GM19468 (cell line): ENCODE results near the gene CPNE5.

Experiments
- ATAC-seq: cut with Tn5 transposase; IDR thresholded peaks from one replicate; pipeline ENCODE4 v1.9.1; 2021; ENCODE audit warnings: mild to moderate bottlenecking, moderate library complexity, moderate number of reproducible peaks; ENCODE audit not compliant: unreplicated experiment; ENCODE audit errors: extremely low read depth

Gene CPNE5

DNA sequence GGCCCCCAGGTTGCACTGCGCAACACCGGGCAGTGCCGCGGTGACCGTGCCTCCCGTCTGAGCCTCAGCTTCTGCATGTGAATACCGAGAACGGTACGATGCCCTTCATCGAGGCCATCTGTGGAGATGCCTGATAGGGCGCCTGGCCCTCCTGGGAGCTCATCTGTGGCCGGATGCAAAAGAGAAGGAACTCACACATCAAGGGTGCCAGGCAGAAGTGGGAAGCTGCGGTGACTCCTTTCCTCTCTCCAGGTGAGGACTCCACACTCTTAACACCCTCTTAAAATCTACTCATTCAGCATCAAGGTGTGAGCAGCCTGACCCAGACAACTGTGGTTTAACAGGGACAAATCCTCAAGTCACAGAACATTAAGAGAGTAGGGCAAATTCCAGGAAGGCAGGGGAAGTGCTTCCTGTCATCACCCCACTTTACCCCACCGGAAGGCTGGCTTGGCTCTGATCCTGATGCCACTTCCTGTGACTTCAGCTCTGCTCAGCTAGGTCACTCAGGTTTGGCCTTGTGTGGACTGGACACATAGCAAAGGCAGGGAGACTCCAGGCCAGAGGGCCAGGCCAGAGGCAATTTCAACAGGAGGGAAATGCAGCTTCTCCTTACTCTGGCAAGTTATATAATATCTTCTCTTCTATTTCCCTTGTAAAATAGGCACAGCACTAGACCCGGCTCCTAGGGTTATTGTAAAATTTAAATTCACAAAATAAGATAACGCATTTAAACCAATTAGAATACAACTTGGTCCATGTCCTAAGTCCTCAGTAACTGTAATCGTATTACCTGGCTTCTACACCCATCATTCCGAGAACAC lies 69.4 kb downstream of the CPNE5 start:
- no peak for ATAC-seq

DNA sequence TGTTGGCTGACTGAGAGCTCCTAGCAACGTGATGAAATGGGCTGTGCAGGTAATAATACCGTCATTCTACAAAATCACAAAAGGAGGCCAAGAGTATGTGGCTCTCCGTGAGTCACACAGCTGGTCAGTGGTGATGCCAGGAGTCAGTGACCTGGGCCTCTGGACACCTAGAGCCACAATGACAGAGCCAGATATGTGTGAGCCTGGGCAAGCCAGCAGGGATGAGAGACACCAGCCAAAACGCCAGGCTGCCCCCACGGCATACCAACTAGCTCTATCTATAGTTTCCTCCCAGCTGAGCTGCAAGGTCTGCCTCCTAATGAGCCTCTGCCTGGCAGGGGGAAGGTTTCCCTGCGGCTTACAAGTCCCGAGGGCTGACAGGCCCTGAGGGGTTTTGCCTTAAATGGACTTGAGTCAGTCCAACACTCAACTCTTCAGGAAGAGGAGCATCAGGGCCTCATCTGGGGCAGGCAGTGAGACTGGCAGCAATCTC lies 70.0 kb downstream of the CPNE5 start:
- ATAC-seq: no peak

DNA sequence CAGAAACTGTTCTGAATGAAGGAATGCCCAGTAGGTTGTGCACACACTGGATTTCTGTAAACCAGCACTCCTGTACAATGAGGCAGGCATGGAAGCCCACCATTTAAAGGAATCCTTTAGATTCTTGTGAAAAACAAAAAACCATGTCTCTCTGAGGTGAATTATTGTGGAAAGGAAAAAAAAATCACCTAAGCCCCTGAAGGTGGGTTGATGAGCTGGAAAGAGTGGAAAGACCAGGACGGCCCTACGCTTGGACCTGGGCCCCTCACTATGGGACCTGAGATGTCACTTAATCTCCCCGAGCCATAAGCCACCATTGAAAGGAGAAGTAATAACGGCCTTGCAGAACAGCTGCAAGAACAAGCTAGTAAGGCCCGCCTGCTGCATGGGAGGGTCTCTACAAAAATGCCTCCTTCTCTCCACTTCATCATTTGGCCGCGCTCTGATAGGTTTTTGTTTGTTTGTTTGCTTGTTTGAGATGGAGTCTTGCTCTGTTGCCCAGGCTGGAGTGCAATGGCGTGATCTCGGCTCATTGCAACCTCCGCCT lies 72.8 kb downstream of the CPNE5 start:
- no peak for ATAC-seq

DNA sequence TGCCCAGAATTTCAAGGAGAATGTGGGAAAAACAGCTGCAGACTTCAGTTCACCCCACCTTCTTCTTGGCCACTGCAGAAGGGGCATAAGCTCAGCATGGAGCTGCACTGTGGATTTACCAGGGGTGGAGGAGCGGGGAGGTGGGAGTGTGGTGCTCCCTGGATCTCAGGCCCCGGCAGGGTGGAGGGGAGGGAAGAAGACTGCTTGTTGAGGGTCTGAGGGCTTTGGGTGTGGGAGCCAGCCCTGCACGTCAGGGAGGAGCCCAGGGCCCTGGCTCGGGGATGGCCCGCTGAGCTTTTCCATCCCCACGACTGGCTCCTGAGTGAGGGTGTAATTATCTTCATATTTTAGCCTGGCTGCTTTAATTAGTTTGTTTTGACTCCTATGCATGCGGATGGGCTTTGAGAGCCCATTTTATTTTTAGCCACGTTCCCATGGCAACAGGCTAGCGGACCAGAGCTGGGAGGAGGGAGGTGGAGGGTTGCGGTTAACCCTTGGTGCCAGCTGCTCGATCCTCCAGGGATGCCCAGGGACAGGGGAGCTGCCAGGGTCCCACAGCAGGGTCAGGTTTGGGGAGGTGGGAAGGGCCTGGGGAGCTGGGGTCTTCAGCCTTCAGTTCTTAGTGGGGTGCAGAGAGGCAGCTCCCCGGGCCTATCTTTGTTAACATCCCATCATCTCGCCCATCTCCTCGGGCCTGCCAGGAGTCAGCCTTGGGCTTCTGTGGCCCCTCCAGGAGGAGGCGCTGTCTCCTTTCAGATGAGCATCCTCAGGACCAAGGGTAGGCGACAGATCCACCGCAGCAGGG lies 73.4 kb downstream of the CPNE5 start:
- no peak for ATAC-seq

DNA sequence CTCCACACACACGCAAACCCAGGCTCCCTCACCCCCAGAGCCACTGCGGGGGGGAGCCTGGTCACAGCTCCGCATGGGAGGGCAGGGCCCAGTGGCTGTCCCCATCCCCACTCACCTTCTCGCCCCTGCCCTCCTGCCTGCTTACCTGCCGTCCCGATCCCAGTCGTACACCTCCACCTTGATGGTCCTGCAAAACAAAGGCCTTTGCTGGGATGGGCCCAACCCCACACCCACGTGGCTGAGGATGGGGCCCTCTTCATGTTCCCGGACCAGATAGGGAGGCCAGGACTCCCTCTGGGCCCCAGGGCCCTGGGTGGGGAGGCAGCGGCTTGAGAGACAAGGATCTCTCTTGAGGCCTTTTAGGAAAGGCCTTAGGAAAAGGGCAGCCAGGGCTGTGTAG lies 74.1 kb downstream of the CPNE5 start:
- ATAC-seq: no peak

DNA sequence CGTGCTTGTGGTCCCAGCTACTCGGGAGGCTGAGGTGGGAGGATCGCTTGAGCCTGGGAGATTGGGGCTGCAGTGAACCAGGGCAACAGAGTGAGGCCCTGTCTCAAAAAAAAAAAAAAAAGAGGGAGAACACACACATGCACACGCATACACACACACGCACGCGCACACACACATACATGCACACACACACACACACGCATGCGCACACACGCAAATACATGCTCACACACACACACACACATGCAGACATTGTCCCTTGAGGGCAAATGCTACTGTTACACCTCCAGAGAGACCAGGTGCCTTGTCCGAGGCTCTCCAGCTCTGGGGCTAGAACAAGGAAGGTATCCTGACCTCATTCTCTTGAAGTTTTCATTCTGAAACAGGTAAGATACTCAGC lies 77.1 kb downstream of the CPNE5 start:
- no peak for ATAC-seq

DNA sequence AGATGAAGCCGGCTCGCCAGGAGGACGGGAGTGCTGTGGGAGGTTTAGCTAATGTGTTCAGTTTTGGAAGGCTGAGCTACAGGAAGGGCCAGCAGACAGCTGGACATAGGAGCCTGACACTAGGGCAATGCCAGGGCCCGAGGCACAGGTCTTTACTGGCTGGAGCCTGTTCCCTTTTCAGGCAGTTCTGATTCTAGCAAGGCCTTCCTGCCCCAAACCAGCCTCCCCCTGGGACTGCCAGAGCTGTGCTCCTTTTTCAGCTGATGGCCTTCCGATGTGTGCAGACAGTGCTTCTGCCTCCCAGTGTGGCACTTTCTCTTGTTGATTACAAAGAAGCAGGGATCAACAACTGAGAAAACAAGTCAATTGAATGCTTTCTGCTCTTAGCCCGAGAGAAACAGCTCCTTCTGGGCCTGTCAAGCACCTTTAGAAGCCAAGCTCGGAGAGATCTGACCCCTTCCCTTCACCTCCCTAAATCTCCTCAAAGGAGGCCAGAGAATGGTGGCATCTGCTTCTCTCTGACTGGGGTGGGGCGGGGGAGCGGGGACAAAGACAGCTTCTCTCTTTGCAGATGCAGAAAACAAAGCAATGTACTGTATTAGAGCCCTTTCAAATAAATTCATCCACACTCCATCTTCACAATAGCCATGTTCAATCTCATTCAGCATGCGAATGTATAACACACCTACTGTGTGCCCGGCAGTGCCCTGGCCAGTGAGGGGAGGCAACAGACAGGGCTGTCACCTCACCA lies 78.4 kb downstream of the CPNE5 start:
- ATAC-seq: no peak

DNA sequence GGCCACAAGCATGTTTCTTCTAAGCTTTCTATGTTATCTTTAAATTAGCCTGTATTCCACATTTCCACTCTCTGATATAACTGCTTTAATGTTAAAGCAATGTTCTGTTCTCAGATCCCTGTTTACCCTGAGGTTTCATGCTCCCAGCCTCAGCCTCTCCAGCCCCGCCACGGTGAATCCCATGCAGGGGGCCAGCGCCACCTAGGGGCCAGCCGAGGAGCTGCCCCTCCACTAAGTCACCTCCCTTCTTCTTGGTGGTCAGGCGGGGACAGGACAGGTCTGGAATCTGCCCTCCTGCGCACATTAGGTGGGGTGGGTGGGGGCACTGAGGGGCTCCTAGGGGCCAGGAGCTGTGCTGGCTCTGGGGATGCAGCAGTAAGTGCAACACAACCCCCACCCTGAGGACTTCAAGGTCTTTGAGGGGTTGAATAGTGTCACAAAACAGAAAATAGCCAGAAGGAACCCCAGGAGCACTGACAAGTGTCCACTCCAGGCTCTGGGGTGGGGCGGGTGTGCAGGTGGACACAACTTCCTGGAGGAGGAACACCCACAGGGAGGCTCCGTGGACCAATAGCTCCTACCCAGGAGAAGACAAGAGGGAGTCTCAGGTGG lies 80.0 kb downstream of the CPNE5 start:
- ATAC-seq: no peak

DNA sequence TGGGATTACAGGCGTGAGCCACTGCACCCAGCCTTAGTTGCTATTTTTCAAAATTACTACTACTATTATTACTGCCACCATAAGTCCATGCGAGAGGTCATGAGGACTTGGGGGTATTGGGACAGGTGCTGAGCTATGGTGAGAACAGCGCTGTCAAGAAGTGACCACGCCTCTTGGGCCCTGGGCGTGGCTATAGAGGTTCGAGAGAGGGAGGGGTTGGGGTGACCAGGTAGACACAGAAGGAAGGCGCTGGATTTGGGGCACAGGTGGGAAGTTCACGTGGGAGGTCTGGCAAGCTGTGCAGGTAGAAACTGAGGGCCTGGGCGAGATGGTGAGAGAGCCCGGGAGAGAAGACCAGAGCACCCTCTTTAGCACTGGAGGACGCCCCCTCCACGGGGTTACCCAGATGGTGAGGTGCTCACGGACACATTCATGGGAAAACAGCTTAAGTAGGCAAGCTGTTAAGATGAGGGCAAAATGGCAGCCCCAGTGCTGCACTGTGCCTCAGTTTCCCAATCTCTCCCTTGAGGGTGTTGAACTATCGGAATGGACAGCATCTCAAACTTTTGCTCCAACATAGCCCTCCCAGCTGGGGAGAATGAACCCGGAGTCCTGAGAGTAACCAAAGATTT lies 80.6 kb downstream of the CPNE5 start:
- ATAC-seq: no peak

DNA sequence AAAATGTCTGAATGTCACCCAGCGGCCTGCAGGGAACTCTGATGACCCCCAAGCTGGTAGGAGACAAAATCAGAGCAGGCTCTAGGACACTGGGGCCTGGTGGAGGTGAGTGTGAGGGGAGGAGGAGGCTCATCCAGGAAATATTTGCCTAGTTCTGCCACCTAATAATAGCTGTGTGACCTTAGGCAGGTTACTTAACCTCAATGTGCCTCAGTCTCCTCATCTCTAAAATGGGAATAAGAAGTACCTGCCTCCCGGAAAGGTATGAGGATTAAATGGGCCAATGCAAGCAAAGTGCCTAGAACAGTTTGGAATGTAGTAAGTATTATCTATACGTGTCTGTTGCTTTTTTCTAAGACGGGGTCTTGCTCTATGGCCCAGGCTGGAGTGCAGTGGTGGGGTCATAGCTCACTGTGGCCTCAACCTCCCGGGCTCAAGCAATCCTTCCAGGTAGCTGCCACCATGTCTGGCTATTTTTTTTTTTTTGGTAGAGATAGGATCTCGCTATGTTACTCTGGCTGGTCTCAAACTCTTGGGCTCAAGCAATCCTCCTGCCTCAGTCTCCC lies 81.2 kb downstream of the CPNE5 start:
- ATAC-seq: no peak

DNA sequence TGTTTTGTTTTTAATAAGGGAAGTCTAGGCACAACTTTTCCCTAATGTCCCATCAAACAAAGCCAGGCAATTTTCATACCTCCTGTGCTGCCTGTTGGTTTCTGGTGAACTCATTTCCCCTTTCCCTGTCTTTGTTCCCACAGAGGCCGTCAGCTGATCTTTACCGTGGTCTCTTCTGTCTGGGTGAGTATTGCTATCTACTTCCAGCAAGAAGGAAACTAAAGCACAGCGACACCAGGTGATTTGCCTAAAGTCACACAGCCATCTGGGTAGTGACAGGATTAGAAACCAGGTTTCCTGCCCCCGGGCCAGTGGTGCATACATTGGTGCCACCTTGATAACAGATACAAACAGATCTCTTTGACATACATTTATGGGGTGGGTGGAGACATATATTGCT lies 82.0 kb downstream of the CPNE5 start:
- ATAC-seq: no peak

DNA sequence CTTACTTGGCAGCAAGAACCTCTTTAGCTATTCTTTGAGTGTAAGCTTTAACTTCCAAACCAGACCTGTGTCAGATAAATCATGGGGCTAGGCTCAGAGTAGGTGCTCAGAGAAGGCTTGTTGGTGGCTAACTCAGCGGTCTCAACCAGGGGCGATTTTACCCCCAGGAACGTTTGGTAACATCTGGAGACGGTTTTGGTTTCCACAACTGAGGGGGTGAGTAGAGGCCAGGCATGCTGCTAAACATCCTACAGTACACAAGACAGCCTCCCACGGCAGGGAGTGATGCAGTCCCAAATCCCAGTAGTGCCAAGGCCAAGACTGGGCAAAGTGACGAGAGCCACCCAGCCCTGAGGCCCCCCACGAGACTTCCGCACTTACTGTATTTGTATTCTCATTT lies 82.5 kb downstream of the CPNE5 start:
- no peak for ATAC-seq

DNA sequence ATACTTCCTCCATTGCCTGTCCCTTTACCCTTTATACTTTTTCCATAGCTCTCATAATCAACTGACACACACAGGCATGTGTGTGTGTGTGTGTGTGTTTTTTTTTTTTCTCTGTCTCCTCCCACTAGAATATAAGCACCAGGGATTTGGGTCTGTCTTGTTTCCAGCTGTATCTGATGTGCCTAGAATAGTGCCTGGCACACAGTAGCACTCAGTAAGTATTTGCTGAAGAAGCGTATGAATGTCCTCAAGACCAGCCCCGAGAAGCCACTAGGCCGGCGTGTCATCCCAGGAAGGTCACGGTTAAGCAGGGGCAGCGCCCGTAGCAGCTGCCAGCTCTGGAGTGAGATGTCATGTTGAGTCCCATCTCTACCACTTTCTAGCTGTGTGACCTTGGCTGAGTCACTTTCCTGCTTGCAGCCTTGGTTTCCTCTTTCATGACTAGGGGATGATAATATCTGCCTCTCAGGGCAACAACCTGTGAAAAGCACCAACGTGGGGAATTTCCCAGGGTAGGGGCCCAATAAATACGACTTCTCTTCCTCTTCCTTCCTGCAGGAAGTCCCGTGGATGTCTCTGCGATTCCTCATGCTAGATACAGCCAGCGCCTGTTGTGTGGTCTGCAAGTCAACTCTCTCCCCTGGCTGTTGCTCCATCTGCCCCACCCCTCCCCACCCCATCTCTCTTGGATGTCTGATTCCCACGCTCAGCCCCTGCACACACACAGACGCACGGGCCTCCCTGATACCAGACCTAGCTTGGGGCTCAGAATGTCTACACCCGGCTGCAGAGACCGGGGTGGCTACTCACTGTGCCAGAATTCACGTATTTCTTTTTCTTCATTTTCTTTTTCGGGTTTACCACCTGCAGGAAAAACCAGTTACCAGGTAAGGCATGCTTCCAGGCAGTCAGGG lies 83.6 kb downstream of the CPNE5 start:
- no peak for ATAC-seq

DNA sequence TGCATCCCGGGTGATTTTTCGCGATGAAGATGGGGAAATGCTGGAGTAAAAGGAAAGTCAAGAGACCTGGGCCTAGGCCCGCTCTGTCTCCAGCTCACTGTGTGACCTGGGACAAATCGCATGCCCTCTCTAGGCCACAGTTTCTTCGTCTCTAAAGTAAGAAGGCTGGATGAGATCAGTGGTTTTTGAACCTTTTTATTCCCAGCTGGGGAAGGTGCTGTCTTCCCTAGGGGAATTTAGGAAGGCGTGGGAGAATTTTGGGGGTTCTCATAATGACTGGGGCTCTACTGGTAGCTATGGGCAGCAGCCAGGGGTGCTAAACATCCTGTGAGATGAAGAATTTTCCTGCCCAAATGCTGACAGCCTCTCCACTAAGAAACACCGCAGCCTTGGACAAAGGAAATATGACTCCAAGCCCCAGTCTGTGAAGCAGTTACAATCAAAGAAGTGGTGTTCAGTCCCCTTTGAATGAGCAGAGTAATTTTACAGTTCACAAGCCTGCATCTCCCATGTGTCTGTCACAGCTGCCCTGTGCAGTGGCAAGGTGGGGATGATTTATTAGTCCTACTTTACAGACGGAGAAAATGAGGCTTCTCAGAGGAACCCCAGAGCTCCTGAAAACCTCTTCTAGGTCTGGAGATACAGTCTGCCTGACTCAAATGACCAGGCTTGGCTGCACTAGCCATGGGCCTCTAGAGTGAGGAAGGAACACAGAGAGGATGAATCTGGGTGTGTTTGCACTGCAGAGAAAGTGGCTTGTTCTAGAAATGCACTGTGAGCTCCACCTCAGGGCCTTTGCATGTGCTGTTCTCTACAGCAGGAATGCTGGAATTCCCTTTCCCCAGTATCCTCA lies 84.4 kb downstream of the CPNE5 start:
- no peak for ATAC-seq

DNA sequence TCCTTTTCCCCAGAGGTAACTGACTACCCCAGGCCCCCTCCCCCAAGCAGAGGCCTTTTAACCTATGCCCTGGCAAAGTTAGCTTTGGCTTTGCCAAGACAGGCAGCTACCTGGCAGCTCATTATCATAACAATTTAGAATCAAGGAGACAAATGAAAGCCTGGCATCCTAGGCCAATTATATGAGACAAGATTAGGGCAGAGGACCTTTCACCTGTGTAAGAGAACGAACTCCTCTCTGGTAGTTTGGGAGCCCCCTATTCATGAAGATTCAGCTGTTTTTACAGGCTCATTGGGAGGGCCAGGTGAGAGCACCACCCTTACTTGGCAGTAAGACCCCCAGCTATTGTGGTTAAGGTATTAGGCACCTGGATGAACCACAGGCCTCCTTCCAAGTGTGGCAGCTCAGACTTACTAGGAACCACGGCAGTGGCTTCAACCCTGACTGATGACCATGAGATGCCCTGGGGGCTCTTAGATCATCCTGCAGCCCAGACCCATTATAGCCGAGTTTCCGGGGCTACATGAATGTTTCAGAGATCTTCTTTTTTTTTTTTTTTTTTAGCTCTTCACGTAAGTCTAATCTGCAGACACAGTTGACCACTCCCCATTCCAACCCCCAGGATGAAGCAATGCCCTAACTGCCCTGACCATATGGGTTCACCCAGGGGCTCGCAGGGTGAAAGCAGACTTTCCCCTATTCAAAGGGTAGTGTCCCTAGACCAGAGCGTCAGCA lies 85.4 kb downstream of the CPNE5 start:
- no peak for ATAC-seq

DNA sequence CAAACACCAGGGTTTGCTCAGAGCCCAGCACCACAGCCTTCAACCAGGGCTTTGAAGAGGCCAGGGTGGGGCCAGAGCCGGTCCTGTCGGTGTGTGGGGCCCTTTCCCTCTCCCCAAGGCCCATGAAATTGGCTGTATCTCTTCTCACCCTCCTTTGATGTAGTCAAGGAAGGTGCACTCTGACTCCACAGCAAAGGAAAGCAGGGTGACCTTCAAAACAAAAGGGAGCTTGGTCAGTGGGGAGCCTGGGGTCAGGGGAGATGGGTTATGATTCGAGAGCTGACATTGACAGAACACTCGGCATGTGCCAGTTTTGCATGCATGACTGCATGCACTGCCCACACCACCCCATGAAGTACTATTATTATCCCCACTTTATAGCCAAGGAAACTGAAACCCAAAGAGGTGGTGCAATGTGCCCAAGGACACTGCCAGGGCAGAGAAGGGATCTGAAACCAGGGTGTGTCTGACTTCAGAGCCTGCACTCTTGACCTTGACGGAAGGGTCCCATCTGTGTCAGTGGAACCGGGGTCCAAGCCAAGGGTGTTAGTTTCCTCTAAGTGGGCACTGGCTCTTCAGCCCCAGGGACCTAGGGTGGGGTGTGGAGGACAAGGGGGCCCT lies 86.2 kb downstream of the CPNE5 start:
- ATAC-seq: peak; percentile 22
